T-helper 17 cell (primary cell): ENCODE results near the gene PARP9. TPM values are rescaled to one million over a fixed set of nuclear protein-coding genes. Genes with fewer than 3 reads are reported as not detected.

Experiments used
- ATAC-seq: fragments of 150-1000 bp; cut with Tn5 transposase; 2 replicates; pipeline ENCODE4 v1.10.0; 2021; ENCODE audit warnings: mild to moderate bottlenecking, moderate library complexity
- DNase-seq, 3 donors: peaks; one replicate each; pipeline versions ENCODE4 v3.0.0 to v3.0.0-alpha.2; 2020 to 2021
- H3K9me3 ChIP-seq: one replicate; pipeline ENCODE4 v1.7.0; 2013; ENCODE audit warnings: low read length, mild to moderate bottlenecking; ENCODE audit not compliant: control insufficient read depth, poor library complexity, severe bottlenecking
- H3K27ac Mint-ChIP-seq: one replicate; pipeline ENCODE4 v1.8.0; 2022; ENCODE audit warnings: mild to moderate bottlenecking, moderate library complexity, mixed read lengths
- H3K27me3 Mint-ChIP-seq: one replicate; pipeline ENCODE4 v1.8.0; 2022; ENCODE audit warnings: mixed read lengths
- H3K36me3 Mint-ChIP-seq: one replicate; pipeline ENCODE4 v1.8.0; 2022; ENCODE audit warnings: low read depth, mixed read lengths
- H3K4me1 Mint-ChIP-seq: one replicate; pipeline ENCODE4 v1.8.0; 2022; ENCODE audit warnings: mild to moderate bottlenecking, mixed read lengths
- H3K4me3 Mint-ChIP-seq: one replicate; pipeline ENCODE4 v1.8.0; 2022; ENCODE audit warnings: mild to moderate bottlenecking, moderate library complexity, mixed read lengths
- total RNA-seq, 4 donors: library from RNA in 2 of 4; stranded (reverse) in 2 of 4; gene quantifications; one replicate each; pipeline ENCODE4 v1.2.3 and lab custom pipeline; 2022 to 2026

PARP9 gene
- total RNA-seq, 2 donors from 2014 or later: 19.6 to 20.2 TPM

- H3K27ac Mint-ChIP-seq: peak overlapping the region; percentile 49
- no peak for DNase-seq
- peak; percentile 54 for ATAC-seq
- no peaks in the 10 kb centered on the region for H3K27me3 Mint-ChIP-seq
- H3K4me3 Mint-ChIP-seq: no peak overlapping the region
- peaks cover 23% of the 10 kb centered on the region for H3K36me3 Mint-ChIP-seq
- no peaks in the 10 kb centered on the region for H3K9me3 ChIP-seq
- H3K4me1 Mint-ChIP-seq: peaks cover 15% of the 10 kb centered on the region
These were observed 30.2 kb downstream of the PARP9 start for GRCh38 chr3:122533931-122534334.

GRCh38 chr3:122533480-122533879, 30.6 kb downstream of the PARP9 start:
- DNase-seq (no peak), ATAC-seq (no peak)
- Mint-ChIP-seq H3K4me3 (no peak overlapping the region), H3K4me1 (peaks cover 15% of the 10 kb centered on the region), H3K27me3 (no peaks in the 10 kb centered on the region), H3K27ac (peak overlapping the region; percentile 88), H3K36me3 (peaks cover 22% of the 10 kb centered on the region)
- H3K9me3 ChIP-seq: no peaks in the 10 kb centered on the region

- no peak for ATAC-seq
- no peaks in the 10 kb centered on the region for H3K9me3 ChIP-seq
- Mint-ChIP-seq H3K4me1 (peaks cover 8% of the 10 kb centered on the region), H3K4me3 (no peak overlapping the region), H3K27me3 (no peaks in the 10 kb centered on the region), H3K36me3 (peaks cover 29% of the 10 kb centered on the region), H3K27ac (no peak overlapping the region)
- DNase-seq: no peak
These were observed 33.9 kb downstream of the PARP9 start for GRCh38 chr3:122530164-122530563.

GRCh38 chr3:122523317-122523716, 40.8 kb downstream of the PARP9 start:
- Mint-ChIP-seq H3K27me3 (no peaks in the 10 kb centered on the region), H3K4me1 (no peaks in the 10 kb centered on the region), H3K27ac (no peak overlapping the region), H3K36me3 (peaks cover 9% of the 10 kb centered on the region), H3K4me3 (no peak overlapping the region)
- DNase-seq (no peak), ATAC-seq (no peak)
- H3K9me3 ChIP-seq: no peaks in the 10 kb centered on the region

GRCh38 chr3:122520861-122521260, 43.2 kb downstream of the PARP9 start:
- DNase-seq (no peak), ATAC-seq (no peak)
- no peaks in the 10 kb centered on the region for H3K9me3 ChIP-seq
- Mint-ChIP-seq H3K4me3 (no peak overlapping the region), H3K36me3 (no peaks in the 10 kb centered on the region), H3K4me1 (no peaks in the 10 kb centered on the region), H3K27me3 (no peaks in the 10 kb centered on the region), H3K27ac (no peak overlapping the region)

- DNase-seq (no peak), ATAC-seq (no peak)
- H3K27me3 Mint-ChIP-seq: no peaks in the 10 kb centered on the region
- H3K4me1 Mint-ChIP-seq: peaks cover 4% of the 10 kb centered on the region
- H3K9me3 ChIP-seq: no peaks in the 10 kb centered on the region
- no peak overlapping the region for H3K4me3 Mint-ChIP-seq
- no peak overlapping the region for H3K27ac Mint-ChIP-seq
- no peaks in the 10 kb centered on the region for H3K36me3 Mint-ChIP-seq
These were observed 44.4 kb downstream of the PARP9 start for GRCh38 chr3:122519693-122520092.

- Mint-ChIP-seq H3K27ac (no peak overlapping the region), H3K36me3 (no peaks in the 10 kb centered on the region), H3K27me3 (no peaks in the 10 kb centered on the region), H3K4me3 (no peak overlapping the region), H3K4me1 (peaks cover 16% of the 10 kb centered on the region)
- no peak for ATAC-seq
- no peaks in the 10 kb centered on the region for H3K9me3 ChIP-seq
- DNase-seq: no peak
These were observed 47.2 kb downstream of the PARP9 start for GRCh38 chr3:122516846-122517360.

- ATAC-seq: no peak
- Mint-ChIP-seq H3K4me1 (peaks cover 26% of the 10 kb centered on the region), H3K27ac (no peak overlapping the region), H3K27me3 (no peaks in the 10 kb centered on the region), H3K4me3 (peak overlapping the region; percentile 12), H3K36me3 (no peaks in the 10 kb centered on the region)
- H3K9me3 ChIP-seq: no peaks in the 10 kb centered on the region
- no peak for DNase-seq
These were observed 48.2 kb downstream of the PARP9 start for GRCh38 chr3:122515870-122516269.

- Mint-ChIP-seq H3K4me1 (peaks cover 29% of the 10 kb centered on the region), H3K27me3 (no peaks in the 10 kb centered on the region), H3K36me3 (peaks cover 1% of the 10 kb centered on the region), H3K4me3 (peak overlapping the region; percentile 95), H3K27ac (no peak overlapping the region)
- H3K9me3 ChIP-seq: no peaks in the 10 kb centered on the region
- DNase-seq: no peak
- peak; percentile 2 for ATAC-seq
These were observed 49.1 kb downstream of the PARP9 start for GRCh38 chr3:122515020-122515468.

- peak; percentile 87 for ATAC-seq
- peak within 1 kb of the TSS; percentile 95 for H3K4me3 Mint-ChIP-seq
- H3K36me3 Mint-ChIP-seq: peaks cover 2% of the 10 kb centered on the region
- H3K9me3 ChIP-seq: no peaks in the 10 kb centered on the region
- H3K4me1 Mint-ChIP-seq: peaks cover 35% of the 10 kb centered on the region
- peak; percentile 82 to 85 (median 85) for DNase-seq
- peak within 1 kb of the TSS; percentile 94 for H3K27ac Mint-ChIP-seq
- no peaks in the 10 kb centered on the region for H3K27me3 Mint-ChIP-seq
These were observed 49.7 kb downstream of the PARP9 start, which contains the start of gene KPNA1 for GRCh38 chr3:122514123-122515019. TSS of gene KPNA1 (minus strand) at chr3:122514939. CDS start at chr3:122496565, 18,374 bp downstream.

- H3K36me3 Mint-ChIP-seq: peaks cover 2% of the 10 kb centered on the region
- DNase-seq: no peak
- ATAC-seq: no peak
- H3K27me3 Mint-ChIP-seq: no peaks in the 10 kb centered on the region
- peak overlapping the region; percentile 95 for H3K4me3 Mint-ChIP-seq
- H3K9me3 ChIP-seq: no peaks in the 10 kb centered on the region
- H3K4me1 Mint-ChIP-seq: peaks cover 39% of the 10 kb centered on the region
- H3K27ac Mint-ChIP-seq: peak overlapping the region; percentile 94
These were observed 50.5 kb downstream of the PARP9 start for GRCh38 chr3:122513386-122514122.

- ATAC-seq (no peak), DNase-seq (no peak)
- H3K27ac Mint-ChIP-seq: peak overlapping the region; percentile 51
- peaks cover 2% of the 10 kb centered on the region for H3K36me3 Mint-ChIP-seq
- peak overlapping the region; percentile 21 for H3K4me3 Mint-ChIP-seq
- H3K27me3 Mint-ChIP-seq: no peaks in the 10 kb centered on the region
- H3K4me1 Mint-ChIP-seq: peaks cover 45% of the 10 kb centered on the region
- H3K9me3 ChIP-seq: no peaks in the 10 kb centered on the region
These were observed 51.8 kb downstream of the PARP9 start for GRCh38 chr3:122512284-122512683.

- no peaks in the 10 kb centered on the region for H3K27me3 Mint-ChIP-seq
- no peak for DNase-seq
- peaks cover 2% of the 10 kb centered on the region for H3K36me3 Mint-ChIP-seq
- peaks cover 49% of the 10 kb centered on the region for H3K4me1 Mint-ChIP-seq
- ATAC-seq: no peak
- peak overlapping the region; percentile 51 for H3K27ac Mint-ChIP-seq
- no peaks in the 10 kb centered on the region for H3K9me3 ChIP-seq
- H3K4me3 Mint-ChIP-seq: no peak overlapping the region
These were observed 53.1 kb downstream of the PARP9 start for GRCh38 chr3:122510878-122511535.
